PC-3 (cell line): ENCODE measurements around the gene IGIP. TPM values are rescaled to one million over a fixed set of nuclear protein-coding genes. Genes with fewer than 3 reads are reported as not detected.
A peak's percentile ranks its signal among the peaks of the same experiment; 100 is the strongest.

Source experiments
- ATAC-seq: fragments of 200-7000 bp; cut with Tn5 transposase; 2 replicates; pipeline ENCODE4 v1.9.1; 2020; ENCODE audit warnings: mild to moderate bottlenecking, moderate library complexity
- BruUV-seq: library from RNA; stranded (reverse); fragments of 400-500 nt; replicated peaks from 2 replicates; lab custom pipeline; 2021; lab: Mats Ljungman, UMichigan
- CTCF ChIA-PET: fragments of 300-600 bp; sonication (Branson Sonifier 250); formaldehyde crosslinking; loops from one replicate; lab custom pipeline; 2022; ENCODE audit warnings: antibody characterized with exemption; lab: Charles Lee
- POLR2A ChIA-PET: fragments of 300-600 bp; sonication (Branson Sonifier 250); formaldehyde crosslinking; loops from one replicate; lab custom pipeline; 2022; ENCODE audit warnings: antibody characterized with exemption; ENCODE audit not compliant: unreplicated experiment; lab: Charles Lee
- DNase-seq: peaks from one replicate; pipeline ENCODE4 v3.0.0-alpha.2; 2015
- H2AFZ ChIP-seq: fragments of 300-600 bp; sonication (generic); 2 replicates; pipeline ENCODE4 v1.6.0; 2016; ENCODE audit warnings: antibody characterized with exemption, low read length
- H3F3A ChIP-seq: fragments of 300-600 bp; sonication (generic); one replicate; pipeline ENCODE4 v1.6.0; 2017; ENCODE audit warnings: antibody characterized with exemption, low read length, control low read depth, mild to moderate bottlenecking; ENCODE audit not compliant: unreplicated experiment
- H3K27ac ChIP-seq: fragments of 300-600 bp; sonication (generic); 2 replicates; pipeline ENCODE4 v1.5.1; 2016; ENCODE audit warnings: mild to moderate bottlenecking, low read length
- H3K27me3 ChIP-seq: fragments of 300-600 bp; sonication (generic); 2 replicates; pipeline ENCODE4 v1.6.1; 2016; ENCODE audit warnings: low read length, mixed read lengths
- H3K36me3 ChIP-seq: fragments of 300-600 bp; sonication (generic); 2 replicates; pipeline ENCODE4 v1.6.1; 2016; ENCODE audit warnings: low read depth, mixed run types, low read length, mixed read lengths
- H3K4me1 ChIP-seq: fragments of 300-600 bp; sonication (generic); 2 replicates; pipeline ENCODE4 v1.5.1; 2016; ENCODE audit warnings: low read length; ENCODE audit not compliant: insufficient read depth
- H3K4me2 ChIP-seq: fragments of 300-600 bp; sonication (generic); 2 replicates; pipeline ENCODE4 v1.6.0; 2016; ENCODE audit warnings: low read length
- H3K4me3 ChIP-seq: fragments of 300-600 bp; sonication (generic); 2 replicates; pipeline ENCODE4 v1.5.1; 2016; ENCODE audit warnings: mild to moderate bottlenecking, low read length, mixed read lengths
- H3K79me2 ChIP-seq: fragments of 300-600 bp; sonication (generic); 2 replicates; pipeline ENCODE4 v1.6.1; 2017; ENCODE audit warnings: low read length, mixed read lengths
- H3K9ac ChIP-seq: fragments of 300-600 bp; sonication (generic); 2 replicates; pipeline ENCODE4 v1.6.0; 2016; ENCODE audit warnings: mild to moderate bottlenecking, low read length
- H3K9me2 ChIP-seq: fragments of 300-600 bp; sonication (generic); replicated peaks from 2 replicates; pipeline ENCODE4 v1.6.1; 2016; ENCODE audit warnings: mixed run types, low read length, mixed read lengths
- H3K9me3 ChIP-seq: fragments of 300-600 bp; sonication (generic); 2 replicates; pipeline ENCODE4 v1.6.1; 2016; ENCODE audit warnings: low read length, mixed read lengths
- H4K20me1 ChIP-seq: fragments of 300-600 bp; sonication (generic); 2 replicates; pipeline ENCODE4 v1.6.1; 2016; ENCODE audit warnings: low read length, mixed read lengths
- EZH2 ChIP-seq: fragments of 300-600 bp; sonication (generic); IDR thresholded peaks from one replicate; pipeline ENCODE4 v1.6.1; 2017; ENCODE audit warnings: antibody characterized with exemption, mild to moderate bottlenecking, low read length; ENCODE audit not compliant: unreplicated experiment
- EZH2phosphoT487 ChIP-seq: fragments of 300-600 bp; sonication (generic); IDR thresholded peaks from 2 replicates; pipeline ENCODE4 v1.6.1; 2018; ENCODE audit warnings: mild to moderate bottlenecking, antibody characterized with exemption, low read length, borderline replicate concordance
- intact Hi-C: fragments of 100-400 bp; cut with micrococcal nuclease; formaldehyde crosslinking; loops from 2 replicates; pipeline ENCODE4 v1.9.0; 2023
- total RNA-seq: library from RNA; depleted of rRNA; stranded (reverse); fragments of >200 nt; gene quantifications from 2 replicates; pipeline ENCODE4 v1.2.3, GENCODE V29; 2014
- TF ChIP-seq, protein P1 (sequence below): fragments of 300-600 bp; sonication (generic); conservative IDR thresholded peaks from 2 replicates; pipeline ENCODE4 v1.5.1; 2017; ENCODE audit warnings: antibody characterized with exemption, low read depth, mild to moderate bottlenecking, low read length

IGIP gene
- total RNA-seq, 1 experiment from 2014 or later = 1.3 TPM

DNA sequence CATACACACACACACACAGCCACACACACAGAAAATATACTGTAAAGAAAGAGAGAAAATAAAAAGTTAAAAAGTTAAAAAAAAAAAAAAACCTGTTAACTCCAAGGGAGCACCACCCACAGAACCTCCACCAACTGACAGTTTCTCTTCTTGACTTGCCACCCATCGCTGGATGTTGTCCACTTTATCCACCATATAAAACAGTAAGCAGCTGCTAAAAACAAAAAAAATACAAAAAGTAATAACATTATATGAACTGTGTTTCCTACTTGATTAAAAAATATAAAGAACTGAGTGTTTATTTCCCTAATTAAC is 10.6 kb upstream of the IGIP start:
- H3F3A ChIP-seq = no peaks in the 10 kb centered on the region
- ChIA-PET CTCF (interaction anchor here (1.2 kb wide), 1 partner anchor 40 kb away, joined by 4 read pairs; no protein-coding TSS in a partner anchor), POLR2A (no interaction called here)
- intact Hi-C loops = no loop called here
- no peak overlapping the region for H3K27ac ChIP-seq
- no peak for TF ChIP-seq EZH2
- TF ChIP-seq EZH2phosphoT487 = no peak
- H4K20me1 ChIP-seq = peaks cover 17% of the 10 kb centered on the region
- DNase-seq (no peak), ATAC-seq (no peak)
- peak overlapping the region; percentile 81 for H3K9ac ChIP-seq
- no peaks in the 10 kb centered on the region for H3K36me3 ChIP-seq
- H3K4me2 ChIP-seq = peak overlapping the region; percentile 99
- H3K4me3 ChIP-seq = peak overlapping the region; percentile 91
- peaks cover 81% of the 10 kb centered on the region for H3K79me2 ChIP-seq
- peak overlapping the region; percentile 80; the same call in 1 of the 2 replicates for H2AFZ ChIP-seq
- peaks cover 34% of the 10 kb centered on the region for H3K4me1 ChIP-seq
- H3K27me3 ChIP-seq = no peaks in the 10 kb centered on the region
- no peaks in the 10 kb centered on the region for H3K9me2 ChIP-seq
- H3K9me3 ChIP-seq = no peaks in the 10 kb centered on the region
- no TSS peak for BruUV-seq

DNA sequence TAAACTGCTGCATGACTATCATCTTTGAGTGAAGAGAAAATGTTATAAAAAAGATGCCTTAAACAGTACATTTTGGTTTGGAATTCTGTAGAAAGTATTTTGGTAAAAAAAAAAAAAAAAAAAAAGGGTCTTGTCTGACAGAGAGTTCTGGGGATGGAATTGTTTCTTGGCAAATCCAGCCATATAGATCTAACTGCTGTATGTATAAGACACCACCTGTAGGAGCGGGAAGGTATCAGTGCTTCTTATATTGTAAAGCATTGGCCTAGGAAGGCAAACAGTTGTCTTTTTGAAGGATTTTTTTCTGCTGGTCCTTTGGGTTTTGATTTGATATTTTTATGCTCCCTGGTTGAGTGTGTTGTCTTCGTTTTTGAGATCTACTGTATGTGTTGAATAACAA is 9.0 kb upstream of the IGIP start:
- peaks cover 31% of the 10 kb centered on the region for H3K4me1 ChIP-seq
- no peaks in the 10 kb centered on the region for H3K9me2 ChIP-seq
- no peaks in the 10 kb centered on the region for H3K9me3 ChIP-seq
- peak overlapping the region; percentile 91; the same call in 1 of the 2 replicates for H3K4me3 ChIP-seq
- CTCF ChIA-PET = interaction anchor here (1.0 kb wide), 1 partner anchor 15 kb away, joined by 5 read pairs; no protein-coding TSS in a partner anchor
- H3F3A ChIP-seq = no peaks in the 10 kb centered on the region
- no peaks in the 10 kb centered on the region for H3K36me3 ChIP-seq
- peaks cover 17% of the 10 kb centered on the region for H4K20me1 ChIP-seq
- peak overlapping the region; percentile 99 for H3K4me2 ChIP-seq
- intact Hi-C loops = loop anchor here (2.0 kb wide), 1 partner anchor 28 kb away; no protein-coding TSS in a partner anchor
- POLR2A ChIA-PET = no interaction called here
- no peak overlapping the region for H2AFZ ChIP-seq
- ATAC-seq (no peak), DNase-seq (peak; percentile 53)
- no peak overlapping the region; the same call in 1 of the 2 replicates for H3K9ac ChIP-seq
- no TSS peak for BruUV-seq
- peaks cover 67% of the 10 kb centered on the region for H3K79me2 ChIP-seq
- no peak for TF ChIP-seq EZH2
- TF ChIP-seq, protein P1, sequence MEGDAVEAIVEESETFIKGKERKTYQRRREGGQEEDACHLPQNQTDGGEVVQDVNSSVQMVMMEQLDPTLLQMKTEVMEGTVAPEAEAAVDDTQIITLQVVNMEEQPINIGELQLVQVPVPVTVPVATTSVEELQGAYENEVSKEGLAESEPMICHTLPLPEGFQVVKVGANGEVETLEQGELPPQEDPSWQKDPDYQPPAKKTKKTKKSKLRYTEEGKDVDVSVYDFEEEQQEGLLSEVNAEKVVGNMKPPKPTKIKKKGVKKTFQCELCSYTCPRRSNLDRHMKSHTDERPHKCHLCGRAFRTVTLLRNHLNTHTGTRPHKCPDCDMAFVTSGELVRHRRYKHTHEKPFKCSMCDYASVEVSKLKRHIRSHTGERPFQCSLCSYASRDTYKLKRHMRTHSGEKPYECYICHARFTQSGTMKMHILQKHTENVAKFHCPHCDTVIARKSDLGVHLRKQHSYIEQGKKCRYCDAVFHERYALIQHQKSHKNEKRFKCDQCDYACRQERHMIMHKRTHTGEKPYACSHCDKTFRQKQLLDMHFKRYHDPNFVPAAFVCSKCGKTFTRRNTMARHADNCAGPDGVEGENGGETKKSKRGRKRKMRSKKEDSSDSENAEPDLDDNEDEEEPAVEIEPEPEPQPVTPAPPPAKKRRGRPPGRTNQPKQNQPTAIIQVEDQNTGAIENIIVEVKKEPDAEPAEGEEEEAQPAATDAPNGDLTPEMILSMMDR = peak; percentile 39; the same call in 1 of the 2 replicates
- H3K27me3 ChIP-seq = no peaks in the 10 kb centered on the region
- H3K27ac ChIP-seq = no peak overlapping the region

DNA sequence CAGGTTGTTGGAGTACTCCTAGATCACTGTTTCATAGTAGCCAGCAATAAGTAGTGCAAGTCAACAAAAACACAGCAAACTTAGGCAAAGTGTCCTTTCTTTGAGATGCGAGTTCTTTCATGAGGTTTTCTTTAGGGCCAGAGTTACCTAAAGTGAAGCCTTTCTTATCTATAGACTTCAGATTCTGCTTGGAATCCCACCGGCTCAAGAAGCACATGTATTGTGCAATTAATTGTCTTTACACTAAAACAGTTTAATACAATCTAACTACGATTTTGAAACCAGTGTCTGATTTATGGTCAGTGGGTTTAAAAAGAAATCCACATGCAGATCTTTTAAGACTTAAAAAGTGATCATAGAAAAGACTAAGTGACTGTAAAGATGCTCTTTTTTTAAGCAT is 8.2 kb upstream of the IGIP start:
- Histone ChIP-seq H3K27me3 (no peaks in the 10 kb centered on the region), H3K4me2 (peak overlapping the region; percentile 99), H3K4me3 (no peak overlapping the region), H3K27ac (no peak overlapping the region), H4K20me1 (peaks cover 17% of the 10 kb centered on the region), H3K9me2 (no peaks in the 10 kb centered on the region), H3K9me3 (no peaks in the 10 kb centered on the region), H3K4me1 (peaks cover 30% of the 10 kb centered on the region), H3F3A (no peaks in the 10 kb centered on the region), H3K79me2 (peaks cover 59% of the 10 kb centered on the region), H3K36me3 (no peaks in the 10 kb centered on the region), H2AFZ (no peak overlapping the region), H3K9ac (no peak overlapping the region)
- no peak for ATAC-seq
- ChIA-PET POLR2A (no interaction called here), CTCF (no interaction called here)
- BruUV-seq = no TSS peak
- intact Hi-C loops = loop anchor here (2.0 kb wide), 1 partner anchor 27 kb away; no protein-coding TSS in a partner anchor
- TF ChIP-seq EZH2 (no peak), EZH2phosphoT487 (no peak)
- TF ChIP-seq, protein P1 = no peak
- DNase-seq = no peak
